HG02884 (cell line): ENCODE results near the gene DMD.

Source experiments
- ATAC-seq: cut with Tn5 transposase; IDR thresholded peaks from one replicate; pipeline ENCODE4 v1.9.1; 2021; ENCODE audit warnings: mild to moderate bottlenecking, moderate library complexity; ENCODE audit not compliant: unreplicated experiment

Gene DMD

DNA sequence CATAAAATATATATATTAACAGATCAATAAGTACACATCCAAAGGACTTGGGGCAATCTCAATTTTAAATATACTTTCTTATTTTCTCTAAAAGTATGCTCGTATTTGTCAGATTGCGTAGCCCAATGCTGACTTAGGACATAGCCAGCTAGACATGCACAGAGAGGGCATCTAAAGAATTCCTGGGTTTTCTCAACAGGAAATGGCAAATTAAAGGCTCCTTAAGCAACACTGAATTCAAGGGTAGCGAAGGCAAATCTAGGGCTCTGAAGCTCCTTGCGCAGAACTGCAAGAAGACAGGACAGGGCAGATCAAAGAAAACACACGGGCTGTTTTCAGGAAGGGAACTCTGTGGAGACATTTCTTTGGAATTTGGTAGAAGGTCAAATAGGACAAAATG, 2044.9 kb downstream of the DMD start:
- ATAC-seq = no peak

DNA sequence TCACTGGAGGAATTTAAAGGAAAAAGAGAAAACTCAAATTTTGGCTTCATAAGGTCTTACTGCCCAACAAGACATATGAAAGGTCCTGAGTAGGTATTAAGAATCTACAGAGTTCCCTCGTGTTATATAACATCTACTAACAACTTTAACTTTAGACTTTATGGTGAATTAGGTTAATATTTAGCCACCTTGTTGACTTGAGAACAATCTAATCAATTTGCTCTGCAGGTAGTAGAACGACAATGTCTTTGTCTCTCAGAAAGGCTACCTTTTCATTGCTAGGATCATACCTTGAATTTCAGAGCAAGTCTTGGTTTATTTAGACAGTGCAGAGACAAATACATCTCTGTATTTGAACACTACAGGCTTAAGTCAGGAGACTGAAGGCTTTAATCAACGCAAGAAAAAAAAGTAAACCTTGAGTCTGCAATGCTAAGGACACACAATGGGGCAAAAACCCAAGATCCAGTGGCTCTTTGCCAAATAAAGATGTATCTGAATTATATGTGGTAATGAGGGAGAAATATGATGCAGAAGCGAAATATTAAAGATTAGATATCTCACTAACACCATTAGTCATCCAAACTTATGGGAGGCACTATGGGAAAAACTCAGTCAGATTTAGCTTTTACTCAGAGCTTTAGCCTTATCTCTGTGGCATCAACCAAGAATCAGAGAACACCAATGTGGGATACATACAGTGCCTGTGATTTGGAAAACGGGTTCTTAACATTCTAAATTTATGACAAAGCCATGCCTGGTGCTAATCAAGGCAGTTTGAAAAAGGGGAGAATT, 2045.9 kb downstream of the DMD start:
- no peak for ATAC-seq

DNA sequence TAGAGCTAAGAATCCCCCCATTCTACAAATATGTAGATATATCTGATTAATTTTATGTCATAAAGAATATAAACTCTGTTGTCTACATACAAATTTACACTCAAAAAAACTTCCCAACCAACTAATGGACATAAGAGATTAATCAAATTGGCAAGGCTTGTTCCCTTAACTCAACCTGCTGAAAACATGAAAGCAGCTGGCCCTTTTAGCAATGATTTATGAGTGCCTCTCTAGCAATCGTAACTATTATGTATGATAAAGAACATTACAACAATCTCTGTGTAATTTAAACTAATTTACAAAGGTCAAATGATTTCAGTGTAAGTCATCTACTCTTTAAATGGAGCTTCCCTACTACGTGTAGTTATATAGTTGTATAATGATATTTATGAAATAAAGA, 2056.4 kb downstream of the DMD start:
- no peak for ATAC-seq

- no peak for ATAC-seq
These were observed 2057.8 kb downstream of the DMD start for GRCh38 chrX:31153475-31154047.

- no peak for ATAC-seq
These were observed 2064.2 kb downstream of the DMD start for GRCh38 chrX:31147175-31147574.

- no peak for ATAC-seq
These were observed 2071.4 kb downstream of the DMD start for GRCh38 chrX:31139961-31140360.

GRCh38 chrX:31138124-31138523, 2073.2 kb downstream of the DMD start:
- ATAC-seq = no peak

DNA sequence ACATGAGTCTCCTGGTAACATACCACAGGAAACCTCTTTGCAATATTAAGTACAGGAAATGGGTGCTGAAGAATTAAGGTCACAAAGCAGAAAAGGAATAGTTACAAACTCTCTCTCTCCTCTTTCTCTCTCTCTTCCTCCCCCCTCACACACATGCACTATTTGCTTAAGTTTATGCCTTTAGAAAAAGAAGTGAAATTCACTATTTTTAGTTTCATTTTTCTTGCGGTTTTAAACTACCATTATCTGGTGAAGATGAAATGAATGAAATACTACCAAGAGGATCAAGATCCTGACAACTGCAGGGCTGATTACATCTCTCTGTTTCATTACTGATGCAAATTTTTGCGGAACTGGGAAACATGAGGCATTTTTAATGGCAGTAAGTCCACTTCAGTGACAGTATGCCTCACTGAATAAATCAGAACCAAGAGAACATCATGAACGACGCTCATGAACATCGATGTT, 2075.2 kb downstream of the DMD start:
- peak; percentile 94 for ATAC-seq

GRCh38 chrX:31132821-31133241, 2078.5 kb downstream of the DMD start:
- no peak for ATAC-seq

DNA sequence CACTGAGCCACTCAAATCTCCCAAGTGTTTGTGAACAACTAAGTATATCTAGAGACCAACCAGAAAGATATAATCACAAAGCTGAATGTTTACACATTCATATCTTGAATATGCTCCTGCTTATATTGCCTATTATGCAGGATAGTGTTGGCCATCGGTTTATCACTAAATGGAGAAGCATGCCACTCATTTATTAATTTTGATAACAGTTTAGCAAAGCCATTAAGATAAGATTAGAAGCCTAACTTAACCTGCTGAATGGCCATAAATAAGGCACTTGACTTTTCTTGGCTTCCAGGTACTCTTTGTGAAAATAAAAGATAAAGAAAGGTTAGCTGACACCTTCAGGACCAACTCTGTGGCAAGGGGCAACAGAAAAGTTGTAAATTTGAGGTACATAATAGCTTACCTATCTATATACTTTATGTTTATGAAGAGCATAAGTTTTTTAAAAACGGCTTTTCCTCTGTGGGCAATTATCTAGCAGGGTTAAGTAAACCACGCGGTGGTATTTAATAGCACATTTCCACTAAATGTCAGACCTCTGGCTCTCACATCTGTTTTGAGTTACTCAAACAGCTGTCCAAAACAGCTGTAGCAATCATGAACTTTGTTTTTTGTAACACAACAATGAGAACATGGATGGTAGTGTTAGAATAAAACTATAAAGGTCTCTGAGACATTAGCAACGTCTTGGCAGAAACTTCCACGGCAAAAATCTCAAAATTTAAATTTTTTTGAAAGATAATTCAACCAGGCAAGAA, 2080.7 kb downstream of the DMD start:
- ATAC-seq = no peak

GRCh38 chrX:31128855-31129254, 2082.5 kb downstream of the DMD start:
- ATAC-seq = no peak

DNA sequence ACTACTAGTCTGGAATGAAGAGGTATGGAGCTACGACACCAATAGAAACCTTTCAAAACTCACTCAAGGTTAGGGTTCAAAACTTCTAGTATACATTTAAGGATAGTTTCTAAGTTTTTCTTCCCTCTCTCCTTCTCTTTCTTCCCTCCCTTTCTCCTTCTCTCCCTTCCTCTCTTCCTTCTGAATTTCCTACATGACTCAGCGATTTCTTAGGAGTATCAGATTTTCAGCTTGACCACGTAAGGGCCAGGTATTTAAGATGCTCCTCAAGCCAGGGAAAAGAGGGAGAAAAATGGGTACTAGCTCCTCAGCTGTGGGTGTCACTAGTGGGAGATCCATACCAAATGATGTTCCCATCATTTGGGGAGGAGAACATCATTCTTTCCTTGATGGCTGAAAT, 2083.6 kb downstream of the DMD start:
- no peak for ATAC-seq

GRCh38 chrX:31126205-31126604, 2085.1 kb downstream of the DMD start:
- no peak for ATAC-seq

DNA sequence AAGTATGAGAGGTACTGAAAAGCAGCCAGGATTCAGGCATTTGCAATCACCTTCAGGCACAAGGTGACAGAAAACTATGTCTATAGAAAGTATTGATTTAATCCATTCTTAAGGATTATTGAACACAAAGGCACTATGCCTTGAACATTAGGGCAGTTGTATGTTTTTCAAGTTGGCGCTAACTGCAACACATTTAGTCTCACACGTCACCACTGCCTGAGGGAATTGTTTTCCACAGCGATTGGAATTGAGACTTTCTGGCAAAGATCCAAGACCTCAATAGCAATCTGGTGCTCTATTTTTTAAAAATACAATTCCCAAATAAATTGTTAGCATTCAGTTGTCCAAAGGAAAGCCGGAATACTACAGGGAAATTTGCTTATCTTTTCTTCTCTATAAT, 2086.8 kb downstream of the DMD start:
- ATAC-seq = no peak

DNA sequence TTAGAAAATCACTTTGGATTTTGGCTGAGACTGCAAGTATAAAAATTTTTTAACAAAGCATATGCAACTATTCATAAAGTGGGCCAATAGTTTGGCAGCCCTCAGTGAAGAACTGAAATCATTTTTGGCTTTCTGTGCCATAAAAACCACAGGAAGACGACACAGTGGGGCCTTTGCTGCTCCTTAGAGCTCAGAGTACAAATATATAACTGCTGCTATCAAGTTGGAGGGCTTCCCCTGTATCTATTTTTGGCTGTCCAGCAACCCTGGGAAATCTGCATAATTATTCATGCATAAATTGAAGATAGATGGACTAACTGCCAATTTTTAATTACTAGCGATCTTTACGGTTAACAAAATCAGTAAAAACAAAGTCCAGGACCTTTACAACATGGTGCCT, 2088.0 kb downstream of the DMD start:
- ATAC-seq = no peak

DNA sequence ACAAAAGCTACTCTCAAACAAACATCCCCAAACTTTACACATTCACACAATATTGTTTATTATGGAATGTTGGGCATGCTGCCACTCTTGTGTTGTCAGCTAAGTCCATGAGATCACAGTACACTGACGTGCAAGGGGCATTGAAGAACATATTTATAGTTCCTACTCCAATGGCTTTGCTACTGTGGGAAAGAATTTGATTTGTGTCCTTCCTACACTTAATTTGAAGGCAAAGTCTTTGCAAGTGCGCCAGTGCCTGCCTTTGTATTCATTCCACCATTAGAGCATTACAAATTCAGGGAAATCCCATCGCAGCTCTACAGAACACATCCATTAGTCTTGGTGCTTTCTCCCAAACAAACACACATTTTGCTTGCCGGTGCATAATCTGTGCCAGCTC, 2094.1 kb downstream of the DMD start:
- no peak for ATAC-seq

- no peak for ATAC-seq
These were observed 2096.0 kb downstream of the DMD start for GRCh38 chrX:31115398-31115797.

DNA sequence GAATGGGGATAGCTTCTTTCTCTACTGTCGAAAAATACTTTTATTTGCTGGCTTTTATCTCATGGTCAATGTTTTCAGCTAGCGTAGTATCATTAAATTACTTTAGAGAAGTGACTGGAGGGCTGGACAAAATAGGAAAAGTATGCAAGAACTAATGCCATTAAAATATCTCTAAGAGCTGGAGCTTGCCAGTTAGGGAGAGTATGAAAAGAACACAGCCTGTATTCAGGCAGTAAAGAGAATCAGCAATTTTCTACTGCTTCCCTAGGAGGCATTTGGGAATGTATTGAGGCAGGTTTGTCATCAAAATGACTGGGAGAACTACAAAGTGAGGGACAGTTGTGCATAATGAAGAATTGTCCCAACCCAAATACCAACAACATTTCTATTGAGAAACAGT, 2096.5 kb downstream of the DMD start:
- ATAC-seq = no peak

GRCh38 chrX:31112226-31112999, 2098.9 kb downstream of the DMD start:
- ATAC-seq = no peak

DNA sequence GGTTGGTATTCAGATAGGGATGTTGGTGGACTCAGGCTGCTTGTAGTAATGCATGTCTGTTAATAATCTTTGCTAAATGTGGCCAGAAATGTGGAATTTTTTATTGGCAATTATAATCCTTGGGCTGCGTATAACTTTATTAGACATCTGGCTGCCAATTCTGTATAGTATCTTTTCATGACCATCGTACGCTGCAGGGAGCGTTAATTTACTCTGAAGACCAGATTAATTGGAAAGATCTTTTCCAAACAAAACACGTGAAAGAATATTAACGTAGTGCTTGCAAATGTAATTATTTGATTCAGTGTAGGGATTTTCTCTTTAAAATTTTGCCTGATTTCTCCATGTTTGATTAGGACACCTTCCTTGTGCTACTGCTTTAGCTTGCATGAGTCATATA, 2100.7 kb downstream of the DMD start:
- ATAC-seq = no peak

GRCh38 chrX:31099536-31100090, 2111.7 kb downstream of the DMD start:
- peak; percentile 78 for ATAC-seq
